A172 (cell line): ENCODE measurements around the gene UTS2. TPM values are rescaled to one million over a fixed set of nuclear protein-coding genes. Genes with fewer than 3 reads are reported as not detected.

ENCODE experiments used
- DNase-seq: peaks from one replicate; pipeline ENCODE4 v3.0.0-alpha.2; 2015; ENCODE audit warnings: low spot score
- total RNA-seq: library from RNA; depleted of rRNA; stranded (reverse); fragments of >200 nt; shearing (Covaris generic); gene quantifications from 2 replicates; pipeline ENCODE4 v1.2.3, GENCODE V29; 2014; rRNA removed

Gene UTS2, protein sequence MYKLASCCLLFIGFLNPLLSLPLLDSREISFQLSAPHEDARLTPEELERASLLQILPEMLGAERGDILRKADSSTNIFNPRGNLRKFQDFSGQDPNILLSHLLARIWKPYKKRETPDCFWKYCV
- total RNA-seq = not detected in 2 replicates

DNA sequence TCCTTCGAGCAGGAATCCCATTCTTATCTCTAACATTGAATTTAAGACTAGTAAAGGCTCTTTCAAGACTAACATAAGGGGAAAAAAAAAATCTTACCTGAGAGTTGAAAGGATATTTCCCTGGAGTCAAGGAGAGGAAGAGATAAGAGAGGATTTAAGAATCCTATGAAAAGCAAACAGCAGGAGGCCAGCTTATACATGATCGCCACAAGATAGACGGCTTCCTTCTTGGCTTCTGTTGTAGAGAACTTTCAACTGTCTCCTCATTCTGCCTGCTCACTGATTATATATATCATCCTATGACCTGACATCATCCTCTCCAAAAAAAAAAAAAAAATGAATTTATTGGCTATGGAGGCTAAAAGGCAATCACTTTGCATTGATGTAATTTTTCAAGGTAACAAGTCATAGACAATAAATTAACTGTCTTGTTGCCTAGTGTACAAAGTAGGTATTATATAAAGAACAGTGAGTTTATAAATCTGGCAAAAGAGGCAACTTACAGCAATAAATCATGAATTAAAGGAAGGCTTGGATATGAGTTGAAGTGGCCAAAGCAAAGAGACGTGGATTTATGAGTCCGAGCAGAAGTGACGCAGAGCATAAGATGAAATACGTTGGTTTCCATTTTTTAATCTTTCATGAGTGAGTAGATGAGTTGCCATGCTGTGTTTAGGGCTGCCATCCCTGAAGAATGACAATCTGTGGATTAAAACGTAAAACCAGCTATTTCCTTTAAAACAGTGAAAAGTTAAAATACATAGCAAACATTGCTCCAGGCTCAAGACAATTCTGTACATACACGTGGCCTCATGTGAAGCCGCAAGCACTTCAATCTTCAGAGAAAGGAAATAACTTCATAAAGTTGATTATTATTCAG is at the start of gene UTS2:
Gene UTS2, minus strand, starts transcription at position 262 of the 880 bp plus-strand sequence. Its CDS starts 62 bp downstream, at position 200.
- no peak for DNase-seq

DNA sequence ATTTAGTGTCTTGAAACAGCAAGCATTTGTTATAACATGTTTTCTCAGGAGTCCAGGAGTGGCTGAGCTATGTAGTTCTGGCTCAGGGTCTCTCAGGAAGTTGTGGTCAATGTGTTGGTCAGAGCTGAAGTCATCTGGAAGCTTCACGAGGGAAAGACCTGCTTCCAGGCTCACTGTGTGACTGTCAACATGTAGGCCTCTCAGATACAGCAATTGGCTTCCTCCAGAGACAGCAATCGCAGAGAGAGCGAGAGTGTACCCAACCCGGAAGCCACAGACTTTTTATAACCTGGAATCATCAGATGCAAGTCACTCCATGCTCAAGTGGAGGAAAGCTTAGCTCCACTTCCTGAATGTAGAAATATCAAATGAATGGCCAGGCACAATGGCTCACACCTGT is 46.9 kb upstream of the UTS2 start:
- peak; percentile 13 for DNase-seq

DNA sequence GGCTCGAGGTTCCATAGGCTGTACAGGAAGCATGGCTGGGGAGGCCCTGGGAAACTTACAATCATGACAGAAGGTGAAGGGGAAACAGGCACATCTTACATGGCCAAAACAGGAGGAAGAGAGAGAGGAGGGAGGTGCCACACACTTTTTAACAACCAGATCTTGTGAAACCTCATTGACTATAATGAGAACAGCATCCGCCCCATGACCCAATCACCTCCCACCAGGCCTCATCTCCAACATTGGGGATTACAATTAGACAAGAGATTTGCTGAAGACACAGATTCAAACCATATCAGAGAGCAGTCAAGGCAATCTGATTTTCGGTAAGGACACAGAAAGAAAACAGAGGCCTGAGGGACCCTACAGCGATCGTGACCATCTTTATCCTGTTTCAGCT is 46.1 kb upstream of the UTS2 start:
- no peak for DNase-seq

DNA sequence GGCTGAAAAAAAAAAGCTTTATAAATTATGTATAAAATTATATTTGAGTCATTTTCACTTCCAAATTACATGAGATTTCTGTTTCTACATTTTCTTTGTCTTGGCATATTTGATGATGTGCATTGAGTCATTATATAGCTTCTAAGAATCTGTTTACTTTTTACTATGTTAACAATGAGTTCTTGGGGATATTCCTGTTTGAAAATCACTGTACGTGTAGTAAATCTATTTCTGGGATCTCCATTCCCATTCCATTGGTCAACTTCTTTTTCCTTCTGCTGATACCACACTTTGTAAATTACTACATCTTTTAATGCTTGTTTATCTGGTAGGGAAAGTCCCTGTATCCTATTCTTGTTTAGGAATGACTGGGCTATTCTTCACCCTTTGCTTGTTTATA is 44.1 kb upstream of the UTS2 start:
- DNase-seq = no peak

DNA sequence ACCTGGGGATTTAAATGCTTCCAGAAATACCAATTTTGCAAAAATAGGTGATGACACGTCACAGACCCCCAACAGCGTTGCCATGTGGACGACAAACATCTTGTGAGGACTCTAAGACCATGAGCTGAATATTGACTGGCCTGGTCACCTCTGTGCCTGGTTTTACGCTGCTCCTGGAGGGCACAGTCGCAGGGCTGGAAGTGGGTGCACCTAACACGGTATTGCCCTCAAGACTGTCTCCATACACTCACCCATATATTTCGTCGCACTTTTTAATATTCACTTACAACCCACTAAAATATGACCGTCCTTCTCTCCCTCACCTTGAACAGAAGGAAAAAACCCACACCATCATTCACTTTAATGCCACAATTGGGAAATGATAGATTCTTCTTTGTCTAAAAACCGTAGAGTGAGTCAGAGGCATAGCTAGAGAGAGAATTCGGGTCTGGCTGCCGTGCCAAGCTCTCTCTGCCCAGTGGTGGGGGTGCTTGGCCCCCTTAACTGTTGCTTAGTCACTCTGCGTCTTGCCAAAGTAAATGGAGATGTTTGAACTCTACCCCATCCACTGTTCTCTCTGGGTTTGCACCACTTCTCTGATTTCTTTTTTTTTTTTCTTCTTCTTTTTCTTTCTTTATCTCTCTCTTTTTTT is 40.8 kb upstream of the UTS2 start:
- peak; percentile 61 for DNase-seq

DNA sequence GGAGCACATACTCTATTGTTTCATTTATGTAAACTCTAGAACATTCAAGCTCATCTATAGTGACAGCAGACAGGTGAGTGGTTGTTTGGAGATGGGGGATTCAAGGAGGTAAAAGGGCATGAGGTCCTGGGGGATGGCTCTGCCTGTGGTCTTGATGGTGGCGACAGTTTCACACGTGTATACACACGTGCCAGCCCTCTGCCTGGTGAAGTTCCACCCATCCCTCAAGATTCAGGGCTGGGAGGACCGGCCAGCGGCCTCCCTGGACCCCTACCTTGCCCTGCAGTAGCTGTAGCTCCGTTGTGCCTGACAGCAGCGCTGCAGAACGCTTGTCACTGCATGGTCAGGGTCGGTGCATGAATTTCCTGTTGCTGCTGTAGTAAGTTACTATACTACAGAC is 38.9 kb upstream of the UTS2 start:
- no peak for DNase-seq

DNA sequence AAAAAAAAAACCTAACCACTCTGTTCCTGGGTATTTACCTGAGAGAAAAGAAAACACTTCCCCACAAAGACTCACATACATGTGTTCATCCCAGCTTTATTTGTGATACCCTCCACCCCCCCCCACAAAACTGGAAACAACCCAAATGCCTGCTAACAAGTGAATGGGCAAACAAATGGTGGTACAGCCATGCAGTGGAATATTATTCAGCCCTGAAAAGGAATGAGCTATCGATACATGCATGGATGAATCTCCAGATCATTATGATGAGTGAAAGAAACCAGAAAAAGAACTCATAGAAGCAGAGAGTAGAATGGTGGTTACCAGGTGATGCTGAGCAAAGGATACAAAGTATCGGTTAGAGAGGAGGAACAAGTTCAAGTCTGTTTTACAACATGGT is 38.0 kb upstream of the UTS2 start:
- DNase-seq = no peak

DNA sequence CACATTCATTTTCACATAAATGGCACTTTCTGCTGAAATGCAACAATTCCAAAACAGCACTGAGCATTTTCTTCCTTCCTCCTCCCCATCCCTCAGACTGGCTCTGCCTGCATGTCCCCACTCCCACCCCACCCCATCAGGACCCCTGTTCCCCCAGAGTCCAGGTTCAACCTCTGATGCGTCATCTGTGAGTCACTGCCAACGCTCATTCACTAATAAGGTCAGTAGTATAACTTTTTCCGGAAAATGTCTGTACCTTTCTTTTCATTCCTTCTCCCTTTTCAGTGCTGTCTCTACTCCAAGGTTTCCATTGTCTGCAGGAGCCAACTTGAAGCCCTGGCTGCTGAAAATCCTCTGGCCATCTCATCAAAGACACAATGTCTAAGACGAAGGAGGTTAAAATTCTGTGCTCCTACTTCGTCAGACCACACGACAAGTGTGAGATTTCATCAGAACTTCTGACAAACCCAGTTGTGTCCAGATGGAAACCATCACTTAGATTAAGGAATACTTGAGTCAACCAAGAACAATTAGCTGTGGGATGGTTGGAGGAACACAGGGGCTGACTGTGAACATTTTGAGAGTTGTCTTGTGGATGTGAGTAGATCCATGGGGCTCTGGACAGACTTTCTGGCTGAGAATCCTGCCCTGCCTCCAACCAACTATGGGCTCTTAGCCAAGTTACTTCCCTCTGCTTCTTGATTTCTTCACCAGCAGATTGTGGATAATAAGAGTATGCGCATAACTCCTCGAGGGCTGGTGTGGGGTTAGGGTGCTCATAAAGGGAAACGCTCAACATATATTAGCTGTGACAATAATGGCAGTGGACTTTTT is 35.6 kb upstream of the UTS2 start:
- no peak for DNase-seq

DNA sequence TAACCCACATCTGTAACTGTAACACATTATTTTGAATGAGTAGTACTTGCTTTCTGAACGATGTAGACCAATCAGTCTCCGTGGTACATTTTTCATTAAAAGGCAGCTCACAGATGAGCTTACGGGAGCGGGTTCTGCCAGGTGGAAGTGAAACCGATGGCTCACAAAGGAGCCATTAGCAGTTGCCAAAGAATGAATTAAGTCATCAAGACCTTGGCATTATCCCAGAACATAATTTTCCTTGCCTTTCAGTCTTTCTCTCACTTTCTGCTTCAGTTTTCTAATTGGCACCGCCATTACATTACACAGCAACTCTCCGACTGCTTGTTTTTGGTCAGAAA is 33.5 kb upstream of the UTS2 start:
- DNase-seq = no peak

DNA sequence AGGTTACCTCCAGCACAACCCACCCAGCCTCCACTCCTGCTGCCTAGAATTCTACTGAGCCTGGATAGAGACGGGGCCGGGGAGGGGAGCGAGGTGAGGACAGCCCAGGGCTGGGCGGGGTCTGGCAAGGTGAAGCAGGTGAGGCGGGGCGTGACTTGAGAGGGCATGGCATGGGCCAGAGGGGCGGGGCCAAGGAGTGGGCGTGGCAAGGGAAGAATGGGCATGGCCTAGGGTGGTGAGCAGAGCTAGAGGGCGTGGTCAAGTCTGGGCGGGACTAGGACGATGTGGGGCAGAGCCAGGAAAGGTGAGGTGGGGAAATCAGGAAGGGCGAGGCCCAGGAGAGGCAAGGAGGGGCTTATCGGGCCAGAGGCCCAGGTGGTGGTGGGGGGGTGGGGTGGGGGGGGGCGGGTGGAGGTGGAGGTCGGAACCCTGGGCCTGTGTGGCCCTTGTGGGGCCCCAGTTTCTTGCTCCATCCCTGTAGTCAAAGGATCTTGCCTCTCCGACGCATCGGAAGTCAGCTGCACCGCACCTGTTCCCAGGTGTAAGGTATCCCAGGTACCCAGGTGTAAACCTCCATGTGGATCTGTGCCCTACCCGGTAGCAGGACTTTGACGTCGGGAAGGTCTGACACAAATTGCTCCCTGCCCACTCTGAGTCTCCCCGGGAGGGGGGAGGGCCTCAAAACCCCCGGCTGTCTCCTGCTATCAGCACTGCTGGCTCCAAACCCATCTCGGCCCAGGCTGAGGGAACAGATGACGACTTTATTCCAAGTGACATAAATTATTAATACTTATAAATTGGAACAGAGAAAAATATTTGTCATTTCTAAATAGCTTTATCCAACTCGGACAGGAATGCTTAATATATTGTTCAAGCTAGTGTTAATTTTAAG is 32.9 kb upstream of the UTS2 start:
- no peak for DNase-seq

DNA sequence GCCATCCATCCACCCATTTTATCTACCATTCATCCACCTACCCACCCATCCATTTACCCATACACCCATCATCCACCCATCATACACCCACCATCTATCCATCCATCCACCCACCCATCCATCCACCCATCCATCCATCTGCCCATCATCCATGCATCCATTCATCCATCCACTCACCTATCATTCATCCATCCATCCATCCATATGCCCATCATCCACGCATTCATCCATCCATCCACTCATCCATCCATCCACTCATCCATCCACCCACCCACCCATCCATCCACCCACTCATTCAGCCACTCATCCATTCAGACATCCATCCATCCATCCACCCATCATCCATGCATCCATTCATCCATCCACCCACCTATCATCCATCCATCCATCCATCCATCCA is 31.9 kb upstream of the UTS2 start:
- no peak for DNase-seq

DNA sequence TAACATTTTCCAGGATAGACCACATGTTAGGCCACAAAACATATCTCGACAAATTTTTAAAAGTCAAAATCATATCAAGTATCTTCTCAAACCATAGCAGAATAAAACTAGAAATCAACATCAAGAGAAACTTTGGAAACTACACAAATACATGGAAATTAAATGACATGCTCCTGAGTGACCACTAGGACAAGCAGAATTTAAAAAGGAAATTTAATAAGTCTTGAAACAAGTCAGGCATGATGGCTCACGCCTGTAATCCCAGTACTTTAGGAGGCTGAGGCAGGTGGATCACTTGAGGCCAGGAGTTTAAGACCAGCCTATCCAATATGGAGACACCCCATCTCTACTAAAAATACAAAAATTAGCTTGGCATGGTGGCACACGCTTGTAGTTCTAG is 26.4 kb upstream of the UTS2 start:
- no peak for DNase-seq

DNA sequence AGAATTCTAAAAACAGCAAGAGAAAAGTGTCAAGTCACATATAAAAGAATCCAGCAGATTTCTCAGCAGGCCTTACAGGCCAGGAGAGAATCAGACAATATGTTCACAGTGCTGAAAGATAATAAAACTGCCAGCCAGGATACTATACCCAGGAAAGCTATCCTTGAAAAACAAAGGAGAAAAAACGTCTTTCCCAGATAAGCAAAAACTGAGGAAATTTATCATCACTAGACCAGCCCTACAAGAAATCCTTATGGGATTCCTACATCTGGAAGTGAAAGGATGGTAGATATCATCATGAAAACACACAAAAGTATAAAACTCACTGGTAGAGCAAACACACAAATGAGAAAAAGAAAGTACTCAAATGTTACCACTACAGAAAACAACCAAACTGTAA is 25.2 kb upstream of the UTS2 start:
- DNase-seq = no peak

DNA sequence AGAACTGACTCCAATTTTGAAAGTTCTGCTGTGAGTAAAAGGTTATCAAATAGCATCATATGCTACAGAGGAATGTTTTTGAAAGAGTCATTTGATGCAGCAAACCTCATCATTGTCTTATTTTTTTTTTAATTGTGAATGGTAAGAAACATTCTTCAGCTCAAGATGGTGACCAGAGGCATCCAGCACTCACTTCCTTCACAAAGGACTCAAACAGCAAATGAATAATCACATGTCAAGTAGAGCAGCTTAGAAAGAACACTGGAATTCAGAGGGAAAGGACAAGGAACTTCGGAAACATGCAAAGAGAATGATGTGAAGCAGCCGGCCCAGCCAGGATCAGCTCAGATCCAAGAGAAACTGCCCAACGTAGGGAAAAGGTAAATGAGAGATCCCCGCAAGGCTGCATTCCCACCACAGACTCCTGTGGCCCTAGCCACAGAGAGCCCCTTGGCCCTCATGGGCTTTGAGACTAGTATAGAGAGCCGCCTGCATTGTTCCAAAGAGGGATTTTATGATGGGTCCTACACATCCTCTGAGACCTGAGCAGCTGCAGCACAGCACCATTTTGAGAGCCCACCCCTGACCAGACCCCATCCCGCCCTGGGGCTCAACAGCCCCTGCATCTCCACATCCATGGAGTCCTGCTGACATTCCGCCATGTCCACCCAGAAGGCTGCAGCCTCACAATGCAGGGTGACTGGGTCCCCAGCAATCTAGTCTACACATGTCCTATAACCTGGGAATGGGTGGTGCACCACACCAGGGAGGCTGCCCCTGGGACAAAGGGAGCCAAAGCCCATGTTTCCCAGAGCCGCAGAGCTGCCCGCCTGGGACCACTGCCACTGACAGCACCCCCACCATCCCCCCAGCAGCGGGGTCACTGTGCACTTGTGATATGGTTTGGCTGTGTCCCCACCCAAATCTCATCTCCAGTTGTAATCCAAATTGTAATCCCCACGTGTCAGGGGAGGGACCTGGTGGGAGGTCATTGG is 21.2 kb upstream of the UTS2 start:
- no peak for DNase-seq

DNA sequence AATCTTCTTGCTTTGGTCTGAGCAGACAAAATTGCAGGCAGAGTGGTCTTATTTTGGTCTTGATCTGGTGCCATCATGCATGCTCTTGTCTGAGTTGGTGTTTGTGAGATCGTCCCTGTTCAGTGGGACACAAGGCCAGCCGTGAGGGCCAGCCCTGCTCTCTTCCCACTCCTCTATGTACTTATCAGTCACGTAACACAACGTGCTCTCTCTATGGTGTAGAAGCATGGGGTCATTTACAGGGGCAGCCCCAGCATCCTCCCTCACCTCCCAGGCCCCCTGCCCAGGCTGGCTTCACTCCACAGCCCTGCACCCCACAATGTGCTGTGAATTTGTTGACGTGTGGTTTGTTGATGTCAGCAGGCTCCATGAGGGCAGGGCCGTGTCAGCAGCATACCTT is 18.3 kb upstream of the UTS2 start:
- no peak for DNase-seq

DNA sequence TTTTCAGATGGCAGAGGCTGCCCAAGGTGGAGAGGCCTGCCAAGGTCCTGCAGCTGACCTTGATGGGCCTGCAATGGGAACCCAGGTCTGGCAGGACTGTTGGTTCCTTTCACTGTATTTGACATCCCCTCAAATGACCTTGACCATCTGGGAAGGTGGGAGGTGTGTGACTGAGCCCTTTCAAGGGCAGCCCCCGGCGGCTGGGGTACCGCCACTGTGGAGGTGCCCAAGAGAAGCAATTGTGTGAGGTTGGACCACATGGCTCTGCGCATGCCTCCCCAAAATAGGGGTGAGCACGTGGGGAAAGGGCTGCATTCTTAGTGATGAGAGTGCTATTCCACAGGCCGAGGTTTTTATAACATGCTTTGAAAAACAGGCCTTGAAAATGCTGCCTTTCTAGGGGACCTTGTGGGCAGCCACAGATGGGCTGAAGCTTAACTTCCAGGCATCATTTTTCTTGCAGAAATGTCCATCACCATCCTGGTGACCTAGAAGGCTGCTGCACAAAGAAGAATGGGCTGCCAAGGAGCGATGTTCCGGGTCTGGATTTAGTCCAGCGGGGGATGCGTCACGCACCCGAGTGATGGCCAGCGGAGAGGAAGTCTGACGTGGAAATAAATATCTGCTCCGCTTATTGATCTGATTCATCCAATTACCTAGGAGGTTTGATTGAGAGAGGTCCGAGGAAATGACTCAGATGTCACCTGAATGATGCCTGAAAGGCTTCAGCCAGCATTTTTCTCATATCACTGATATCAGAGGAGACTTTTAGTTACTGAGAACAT is 16.5 kb upstream of the UTS2 start:
- no peak for DNase-seq

DNA sequence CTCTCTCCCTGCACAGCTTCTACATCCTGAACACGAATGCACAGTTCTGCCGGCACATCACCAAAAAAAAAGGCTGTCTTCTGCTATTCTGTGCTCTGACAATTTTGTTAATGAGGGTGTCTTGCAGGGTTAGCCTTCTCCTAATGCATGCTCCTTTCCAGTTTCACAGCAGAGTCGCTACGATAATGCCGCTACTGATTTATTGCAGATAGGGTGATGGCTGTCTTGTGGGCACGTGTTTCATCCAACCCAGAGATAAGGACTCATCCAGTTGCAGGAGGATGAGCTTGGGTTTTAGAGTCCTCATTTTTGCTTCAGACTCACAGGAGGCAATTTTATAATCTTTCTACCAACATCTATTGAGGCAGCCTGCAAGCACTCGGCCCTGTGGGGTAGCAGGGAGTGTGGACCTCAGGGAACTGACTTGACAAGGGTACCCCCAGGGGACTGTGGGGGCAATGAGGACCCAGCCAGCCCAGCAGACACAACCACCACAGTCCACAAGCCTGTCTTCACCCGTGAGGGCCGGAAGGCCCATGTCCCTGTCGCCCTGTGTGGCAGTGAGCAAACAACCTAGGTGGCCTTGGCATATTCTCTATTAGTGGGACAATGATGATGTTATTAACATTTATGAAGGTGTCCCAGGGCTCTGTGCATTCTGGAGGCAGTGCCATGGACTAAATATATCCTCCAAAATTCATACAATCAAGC is 15.4 kb upstream of the UTS2 start:
- no peak for DNase-seq

DNA sequence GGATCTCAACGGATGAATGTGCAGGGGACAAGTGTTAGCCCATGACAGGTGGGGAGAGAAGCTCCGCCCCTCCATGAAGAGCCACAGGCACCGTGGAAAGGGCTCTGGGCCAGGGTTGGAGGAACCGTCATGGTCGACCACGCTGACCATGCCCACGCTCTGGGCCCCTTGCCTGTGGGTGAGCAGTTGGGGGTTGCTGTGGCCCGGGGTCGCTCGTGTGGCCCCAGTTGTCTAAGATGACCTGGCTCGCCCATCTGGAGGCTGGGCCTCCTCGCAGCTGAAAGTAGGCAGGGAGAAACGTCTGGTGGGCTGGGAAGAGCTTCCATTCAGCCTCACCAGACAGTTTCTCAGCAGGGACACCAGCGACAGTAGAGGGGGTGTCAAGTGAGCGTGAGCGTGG is 13.1 kb upstream of the UTS2 start:
- no peak for DNase-seq
